Kidney (tissue), 14 donors: ENCODE data around the gene HIPK2. TPM values are rescaled to one million over a fixed set of nuclear protein-coding genes. Genes with fewer than 3 reads are reported as not detected.

Experiments used
- DNase-seq, 5 donors: peaks; one replicate each; pipeline ENCODE4 v3.0.0-alpha.2; 2013 to 2020
- FAIRE-seq: peaks from 2 replicates; lab custom pipeline; 2012; peaks lifted over from hg19 to GRCh38; lab: Jason Lieb, UNC
- H3K27ac ChIP-seq, 2 donors: one replicate each; pipeline ENCODE4 v1.7.0; 2013; ENCODE audit warnings: low read depth in 2 of 2, low read length in 2 of 2, inconsistent platforms in 1 of 2
- H3K27me3 ChIP-seq: one replicate; pipeline ENCODE4 v1.7.1; 2013; ENCODE audit warnings: low read length, inconsistent platforms; ENCODE audit not compliant: control insufficient read depth, insufficient read depth
- H3K36me3 ChIP-seq, 3 donors: one replicate each; pipeline versions ENCODE4 v1.7.0 to v1.7.1; 2013; ENCODE audit warnings: low read length in 3 of 3, control low read depth in 1 of 3, inconsistent platforms in 1 of 3; ENCODE audit not compliant: insufficient read depth in 3 of 3, control insufficient read depth in 2 of 3
- H3K4me1 ChIP-seq, 3 donors: one replicate each; pipeline versions ENCODE4 v1.7.0 to v1.7.1; 2013; ENCODE audit warnings: low read length in 3 of 3, inconsistent platforms in 1 of 3, low read depth in 1 of 3; ENCODE audit not compliant: control insufficient read depth in 2 of 3, insufficient read depth in 2 of 3
- H3K4me3 ChIP-seq, 3 donors: one replicate each; pipeline versions ENCODE4 v1.7.0 to v1.8.1; 2013; ENCODE audit warnings: low read length in 3 of 3, control low read depth in 1 of 3, inconsistent platforms in 1 of 3
- H3K9ac ChIP-seq, 3 donors: one replicate each; pipeline versions ENCODE4 v1.7.0 to v1.7.1; 2013; ENCODE audit warnings: low read length in 3 of 3, control low read depth in 1 of 3, inconsistent platforms in 1 of 3
- H3K9me3 ChIP-seq, 3 donors: one replicate each; pipeline versions ENCODE4 v1.7.0 to v1.7.1; 2013; ENCODE audit warnings: low read length in 3 of 3, control low read depth in 1 of 3, inconsistent platforms in 1 of 3; ENCODE audit not compliant: control insufficient read depth in 2 of 3, insufficient read depth in 1 of 3
- CTCF ChIP-seq: IDR thresholded peaks from 3 replicates; pipeline ENCODE4 v1.5.1; 2012; ENCODE audit warnings: mild to moderate bottlenecking, moderate library complexity, borderline replicate concordance; ENCODE audit not compliant: insufficient read depth; ENCODE audit errors: extremely low read depth
- intact Hi-C: fragments of 100-400 bp; cut with DNase I; formaldehyde crosslinking; loops from one replicate; pipeline ENCODE4 v1.11.1; 2022
- polyA plus RNA-seq: library from polyadenylated mRNA; stranded (reverse); fragments of 350-450 nt; fragmentation: Illumina TruSeq; extraction: RNeasy Lipid Tissue Mini Kit (QIAGEN cat#74804); gene quantifications from one replicate; pipeline ENCODE4 v1.2.3, GENCODE V29; 2014; ENCODE audit warnings: low read depth, low replicate concordance; ENCODE audit not compliant: insufficient read depth
- total RNA-seq: library from RNA; stranded (reverse); fragmentation: NEBNext Ultra II Directional; extraction: Animal tissue kit (Norgen Biotek cat#: 25700); gene quantifications from one replicate; pipeline ENCODE4 v1.2.1, GENCODE V29; 2021
- donor health status: control.
- donor health status: control.
- donor health status: control.
- donor health status: control.
- donor health status: control.
- donor health status: DM: yes; HTN: yes; CAD: no.
- donor health status: Normal renal cell carcinoma (clear cell type).

HIPK2 gene
- total and polyA plus RNA-seq, 2 donors from 2014 or later: 9.6 to 153 TPM

GRCh38 chr7:139725077-139725476 is 52.7 kb downstream of the HIPK2 start:
- no peak overlapping the region for H3K27ac ChIP-seq
- H3K4me3 ChIP-seq: no peak overlapping the region
- peaks cover 0 to 3% (median 2%) of the 10 kb centered on the region in 3 donors for H3K36me3 ChIP-seq
- intact Hi-C loops: no loop called here
- DNase-seq: no peak
- H3K9me3 ChIP-seq: no peaks in the 10 kb centered on the region
- TF ChIP-seq CTCF: no peak
- FAIRE-seq: no peak
- H3K4me1 ChIP-seq: peaks cover 0 to 20% (median 20%) of the 10 kb centered on the region in 3 donors
- H3K27me3 ChIP-seq: no peaks in the 10 kb centered on the region
- H3K9ac ChIP-seq: no peak overlapping the region

- intact Hi-C loops: no loop called here
- H3K9me3 ChIP-seq: no peaks in the 10 kb centered on the region
- peaks cover 0 to 24% (median 20%) of the 10 kb centered on the region in 3 donors for H3K4me1 ChIP-seq
- H3K4me3 ChIP-seq: no peak overlapping the region
- DNase-seq (no peak), FAIRE-seq (no peak)
- no peak overlapping the region for H3K9ac ChIP-seq
- no peak for TF ChIP-seq CTCF
- H3K27me3 ChIP-seq: no peaks in the 10 kb centered on the region
- H3K36me3 ChIP-seq: no peaks in the 10 kb centered on the region
- H3K27ac ChIP-seq: peak overlapping the region in 1 of 2 donors; percentile 36
Measured at GRCh38 chr7:139722604-139723003, 55.2 kb downstream of the HIPK2 start.

- Histone ChIP-seq H3K9me3 (no peaks in the 10 kb centered on the region), H3K36me3 (peaks cover 0 to under 1% (median 0%) of the 10 kb centered on the region in 3 donors), H3K9ac (peak overlapping the region in 1 of 3 donors; percentile 2), H3K27me3 (no peaks in the 10 kb centered on the region), H3K27ac (peak overlapping the region in 1 of 2 donors; percentile 2), H3K4me1 (peaks cover 0 to 24% (median 20%) of the 10 kb centered on the region in 3 donors), H3K4me3 (no peak overlapping the region)
- TF ChIP-seq CTCF: no peak
- DNase-seq (no peak), FAIRE-seq (no peak)
- intact Hi-C loops: no loop called here
Measured at GRCh38 chr7:139721821-139722220, 56.0 kb downstream of the HIPK2 start.

- TF ChIP-seq CTCF: no peak
- DNase-seq (no peak), FAIRE-seq (no peak)
- H3K4me3 ChIP-seq: no peak overlapping the region
- H3K36me3 ChIP-seq: peaks cover 0 to 4% (median 3%) of the 10 kb centered on the region in 3 donors
- peaks cover 0 to 22% (median 20%) of the 10 kb centered on the region in 3 donors for H3K4me1 ChIP-seq
- intact Hi-C loops: no loop called here
- no peaks in the 10 kb centered on the region for H3K27me3 ChIP-seq
- peak overlapping the region; percentile 2 to 11 for H3K27ac ChIP-seq
- peak overlapping the region in 1 of 3 donors; percentile 2 for H3K9ac ChIP-seq
- no peaks in the 10 kb centered on the region for H3K9me3 ChIP-seq
Measured at GRCh38 chr7:139721417-139721816, 56.4 kb downstream of the HIPK2 start.
